Parathyroid adenoma (tissue), 2 donors: ENCODE results near the gene ITPK1.

Experiments used
- H2AFZ ChIP-seq: fragments of 300-600 bp; sonication (generic); one replicate; pipeline ENCODE4 v1.7.0; 2017; ENCODE audit warnings: antibody characterized with exemption, mild to moderate bottlenecking
- H3K27ac ChIP-seq: fragments of 300-600 bp; sonication (generic); one replicate; pipeline ENCODE4 v1.7.0; 2017
- H3K27me3 ChIP-seq: fragments of 300-600 bp; sonication (generic); one replicate; pipeline ENCODE4 v1.7.0; 2017; ENCODE audit warnings: low read length; ENCODE audit not compliant: control insufficient read depth, insufficient read depth
- H3K36me3 ChIP-seq: fragments of 300-600 bp; sonication (generic); one replicate; pipeline ENCODE4 v1.7.0; 2017; ENCODE audit warnings: low read length; ENCODE audit not compliant: control insufficient read depth, insufficient read depth
- H3K4me1 ChIP-seq: fragments of 300-600 bp; sonication (generic); one replicate; pipeline ENCODE4 v1.7.0; 2017; ENCODE audit warnings: control low read depth
- H3K4me2 ChIP-seq: fragments of 300-600 bp; sonication (generic); one replicate; pipeline ENCODE4 v1.7.0; 2017; ENCODE audit warnings: low read length
- H3K4me3 ChIP-seq: fragments of 300-600 bp; sonication (generic); one replicate; pipeline ENCODE4 v1.7.0; 2017; ENCODE audit warnings: low read depth, low read length
- H3K79me2 ChIP-seq: fragments of 300-600 bp; sonication (generic); one replicate; pipeline ENCODE4 v1.7.0; 2017; ENCODE audit warnings: control low read depth
- H3K9ac ChIP-seq: fragments of 300-600 bp; sonication (generic); one replicate; pipeline ENCODE4 v1.7.0; 2017; ENCODE audit warnings: mild to moderate bottlenecking
- H3K9me3 ChIP-seq: fragments of 300-600 bp; sonication (generic); one replicate; pipeline ENCODE4 v1.7.0; 2017; ENCODE audit warnings: low read length; ENCODE audit not compliant: control insufficient read depth
- CTCF ChIP-seq: fragments of 300-600 bp; sonication (generic); IDR thresholded peaks from one replicate; pipeline ENCODE4 v1.7.0; 2017; ENCODE audit warnings: antibody characterized with exemption, mild to moderate bottlenecking
- donor health status: primary hyperparathyroidism.

ITPK1 gene

GRCh38 chr14:93090826-93091555 lies 24.7 kb downstream of the ITPK1 start:
- TF ChIP-seq CTCF = no peak
- no peaks in the 10 kb centered on the region for H3K36me3 ChIP-seq
- H3K4me3 ChIP-seq = no peak overlapping the region
- H3K4me1 ChIP-seq = no peaks in the 10 kb centered on the region
- H3K9ac ChIP-seq = no peak overlapping the region
- H3K79me2 ChIP-seq = peaks cover 43% of the 10 kb centered on the region
- no peak overlapping the region for H3K27ac ChIP-seq
- H3K4me2 ChIP-seq = no peak overlapping the region
- H2AFZ ChIP-seq = no peak overlapping the region
- H3K9me3 ChIP-seq = no peaks in the 10 kb centered on the region
- H3K27me3 ChIP-seq = no peaks in the 10 kb centered on the region

DNA sequence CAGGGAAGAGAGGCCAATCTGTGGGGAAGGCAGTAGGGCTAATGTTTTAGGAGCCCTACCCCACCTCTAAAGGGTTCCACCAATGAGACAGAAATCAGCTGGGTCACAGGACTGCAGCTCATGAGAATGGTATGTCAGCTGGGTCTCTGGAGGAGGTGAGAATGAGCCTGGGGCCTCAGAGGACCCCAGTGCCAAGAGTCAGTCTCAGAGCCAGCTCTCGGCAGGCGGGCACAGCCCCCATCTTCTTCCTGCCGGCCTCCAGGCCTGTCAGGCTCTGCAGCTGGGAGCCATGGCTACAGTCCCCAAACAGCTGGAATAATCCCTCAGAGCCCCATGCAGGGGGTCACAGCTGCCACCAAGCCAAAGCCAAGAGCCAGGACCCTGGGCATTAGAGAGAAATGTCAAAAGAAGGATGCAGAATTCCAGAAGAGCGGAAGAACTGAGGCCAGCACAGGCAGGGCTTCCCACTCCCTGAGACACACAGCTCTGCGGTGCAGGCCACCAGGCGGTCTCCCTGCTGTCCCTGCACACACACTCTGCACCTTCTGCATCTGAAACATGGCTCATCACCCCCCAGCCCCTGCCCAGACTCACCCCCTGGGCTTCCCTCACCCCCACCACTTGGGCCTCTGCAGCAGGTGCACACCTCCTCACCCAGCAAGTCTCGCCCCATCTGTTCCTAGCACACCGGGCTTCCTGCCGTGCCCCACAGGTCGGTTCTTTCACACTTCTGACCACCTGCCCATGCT lies 26.0 kb downstream of the ITPK1 start:
- Histone ChIP-seq H3K4me2 (no peak overlapping the region), H2AFZ (no peak overlapping the region), H3K9ac (no peak overlapping the region)

DNA sequence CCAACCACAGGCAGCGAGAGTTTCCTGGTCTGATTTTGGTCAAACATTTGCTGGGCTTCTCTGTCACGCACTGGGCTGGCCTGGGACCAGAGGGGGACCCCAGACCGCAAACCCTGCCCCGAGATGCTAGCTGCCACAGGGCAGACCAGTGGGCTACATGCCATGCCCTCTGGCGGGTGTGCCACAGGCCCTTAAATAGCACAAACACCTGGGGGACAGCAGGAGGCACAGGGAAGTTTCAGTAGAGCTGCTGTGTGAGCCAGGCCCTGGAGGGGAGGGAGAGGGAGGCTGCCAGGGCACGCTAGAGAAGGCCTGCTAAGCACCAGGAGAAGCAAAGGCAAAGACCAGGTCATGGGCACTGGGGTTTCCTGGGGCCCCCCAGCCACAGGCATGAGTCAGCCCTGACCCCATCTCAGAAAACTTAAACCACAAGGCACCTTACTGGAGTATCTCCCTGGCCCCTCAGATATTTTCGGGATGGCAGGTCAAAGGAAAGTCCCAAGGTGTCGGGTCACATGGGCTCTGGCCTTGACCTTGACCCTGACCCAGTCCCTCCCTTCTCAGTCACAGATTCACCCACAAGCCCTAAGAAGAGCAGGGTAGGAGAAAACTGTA lies 29.2 kb downstream of the ITPK1 start:
- Histone ChIP-seq H2AFZ (no peak overlapping the region), H3K4me1 (no peaks in the 10 kb centered on the region), H3K27ac (no peak overlapping the region), H3K9ac (no peak overlapping the region), H3K79me2 (peaks cover 31% of the 10 kb centered on the region), H3K36me3 (no peaks in the 10 kb centered on the region), H3K4me2 (no peak overlapping the region), H3K27me3 (no peaks in the 10 kb centered on the region), H3K9me3 (no peaks in the 10 kb centered on the region), H3K4me3 (no peak overlapping the region)
- TF ChIP-seq CTCF = no peak

More for the DNA sequence above, 26.0 kb downstream of the ITPK1 start:
- no peaks in the 10 kb centered on the region for H3K27me3 ChIP-seq
- H3K4me3 ChIP-seq = no peak overlapping the region
- no peak for TF ChIP-seq CTCF
- no peaks in the 10 kb centered on the region for H3K36me3 ChIP-seq
- peaks cover 33% of the 10 kb centered on the region for H3K79me2 ChIP-seq
- no peak overlapping the region for H3K27ac ChIP-seq
- no peaks in the 10 kb centered on the region for H3K9me3 ChIP-seq
- H3K4me1 ChIP-seq = no peaks in the 10 kb centered on the region

DNA sequence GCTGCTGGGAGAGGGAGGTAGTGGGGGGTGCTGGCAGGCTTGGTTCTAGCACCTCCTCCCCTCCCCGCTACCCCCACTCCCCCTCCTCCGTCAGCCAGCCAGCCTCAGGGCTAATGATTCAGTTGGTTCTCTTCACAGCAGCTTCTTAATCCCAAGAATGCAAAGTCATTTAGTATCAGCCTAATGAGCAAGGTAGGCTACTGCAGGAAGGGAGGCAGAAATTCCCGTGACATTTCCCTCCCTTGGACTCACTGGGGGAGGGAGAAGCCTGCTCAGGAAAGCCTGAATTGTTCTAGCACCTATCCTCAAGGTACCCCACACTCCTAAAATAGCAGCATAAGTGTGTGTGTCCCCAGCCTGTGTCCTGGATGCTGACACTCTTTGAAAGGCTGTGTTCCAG lies 29.8 kb downstream of the ITPK1 start:
- Histone ChIP-seq H3K9me3 (no peaks in the 10 kb centered on the region), H3K36me3 (no peaks in the 10 kb centered on the region), H3K4me3 (no peak overlapping the region), H3K79me2 (peaks cover 28% of the 10 kb centered on the region), H2AFZ (no peak overlapping the region), H3K9ac (no peak overlapping the region), H3K4me1 (no peaks in the 10 kb centered on the region), H3K27me3 (no peaks in the 10 kb centered on the region), H3K27ac (no peak overlapping the region), H3K4me2 (no peak overlapping the region)
- TF ChIP-seq CTCF = no peak
